Renal cortex interstitium (tissue), 15 donors: ENCODE data around the gene CNKSR3. TPM values are rescaled to one million over a fixed set of nuclear protein-coding genes. Genes with fewer than 3 reads are reported as not detected.
"Not testable (repeated sequence)": the region's sequence is repeated elsewhere in the genome, so short reads cannot be mapped to it uniquely, and the experiment has no call there.

ENCODE experiments used
- DNase-seq, 11 donors: peaks; one replicate each; pipeline ENCODE4 v3.0.0-alpha.2; 2013; ENCODE audit warnings: low read depth in 9 of 11, low spot score in 4 of 11; ENCODE audit errors: extremely low read depth in 1 of 11
- long read RNA-seq, 16 experiments: transcript quantifications; one replicate each; lab custom pipeline, GENCODE V29; 2026
- polyA plus RNA-seq, 3 donors: library from polyadenylated mRNA; unstranded; fragments of 120-200 nt; gene quantifications; one replicate each; pipeline ENCODE4 v1.2.1, GENCODE V29; 2013; ENCODE audit not compliant: insufficient read length in 3 of 3

CNKSR3 gene
- 10 to 100 TPM; 54.0 to 67.3 (median 59.1) TPM for polyA plus RNA-seq
- long read RNA-seq, donor 1, full-length matches to known transcripts, result 5 of 49 reads
- long read RNA-seq, donor 1, partial matches to known transcripts, result 44 of 49 reads
- long read RNA-seq, donor 1, other reads (novel, unspliced or antisense), result 0 of 49 reads
- long read RNA-seq, donor 2, full-length matches to known transcripts, result 6 of 12 reads
- long read RNA-seq, donor 2, partial matches to known transcripts, result 6 of 12 reads
- long read RNA-seq, donor 2, other reads (novel, unspliced or antisense), result 0 of 12 reads
- long read RNA-seq, donor 3, full-length matches to known transcripts, result 7 of 7 reads
- long read RNA-seq, donor 3, partial matches to known transcripts, result 0 of 7 reads
- long read RNA-seq, donor 3, other reads (novel, unspliced or antisense), result 0 of 7 reads
- long read RNA-seq, donor 4, full-length matches to known transcripts, result 7 of 7 reads
- long read RNA-seq, donor 4, partial matches to known transcripts, result 0 of 7 reads
- long read RNA-seq, donor 4, other reads (novel, unspliced or antisense), result 0 of 7 reads
- long read RNA-seq, donor 5, result 0 reads
- long read RNA-seq, donor 6, full-length matches to known transcripts, result 6 of 56 reads
- long read RNA-seq, donor 6, partial matches to known transcripts, result 50 of 56 reads
- long read RNA-seq, donor 6, other reads (novel, unspliced or antisense), result 0 of 56 reads
- long read RNA-seq, donor 7, full-length matches to known transcripts, result 4 of 4 reads
- long read RNA-seq, donor 7, partial matches to known transcripts, result 0 of 4 reads
- long read RNA-seq, donor 7, other reads (novel, unspliced or antisense), result 0 of 4 reads
- long read RNA-seq, donor 8, result 0 reads
- long read RNA-seq, donor 9, full-length matches to known transcripts, result 7 of 7 reads
- long read RNA-seq, donor 9, partial matches to known transcripts, result 0 of 7 reads
- long read RNA-seq, donor 9, other reads (novel, unspliced or antisense), result 0 of 7 reads
- long read RNA-seq, donor 10, full-length matches to known transcripts, result 3 of 56 reads
- long read RNA-seq, donor 10, partial matches to known transcripts, result 53 of 56 reads
- long read RNA-seq, donor 10, other reads (novel, unspliced or antisense), result 0 of 56 reads
- long read RNA-seq, donor 11, full-length matches to known transcripts, result 2 of 2 reads
- long read RNA-seq, donor 11, partial matches to known transcripts, result 0 of 2 reads
- long read RNA-seq, donor 11, other reads (novel, unspliced or antisense), result 0 of 2 reads
- long read RNA-seq, donor 12, result 0 reads
- long read RNA-seq, donor 13, result 0 reads
- long read RNA-seq, donor 14, full-length matches to known transcripts, result 7 of 49 reads
- long read RNA-seq, donor 14, partial matches to known transcripts, result 42 of 49 reads
- long read RNA-seq, donor 14, other reads (novel, unspliced or antisense), result 0 of 49 reads
- long read RNA-seq, donor 15, full-length matches to known transcripts, result 2 of 29 reads
- long read RNA-seq, donor 15, partial matches to known transcripts, result 27 of 29 reads
- long read RNA-seq, donor 15, other reads (novel, unspliced or antisense), result 0 of 29 reads
- long read RNA-seq, donor 16, full-length matches to known transcripts, result 17 of 31 reads
- long read RNA-seq, donor 16, partial matches to known transcripts, result 14 of 31 reads
- long read RNA-seq, donor 16, other reads (novel, unspliced or antisense), result 0 of 31 reads

GRCh38 chr6:154510144-154510905 lies at the start of gene CNKSR3:
Gene CNKSR3, minus strand, starts transcription at chr6:154510685. Its CDS starts 571 bp downstream, at chr6:154510114.
- peak; percentile 91 to 97 (median 94) for DNase-seq

GRCh38 chr6:154558984-154559383 lies 48.5 kb upstream of the CNKSR3 start:
- DNase-seq, result no peak

GRCh38 chr6:154558513-154558912 lies 48.0 kb upstream of the CNKSR3 start:
- no peak for DNase-seq

GRCh38 chr6:154555073-154555677 lies 44.7 kb upstream of the CNKSR3 start:
- DNase-seq, result peak in 6 of 11 donors; percentile 44 to 88 (median 78)

- no peak for DNase-seq
Measured at GRCh38 chr6:154554491-154554890, 44.0 kb upstream of the CNKSR3 start.

- no peak for DNase-seq
Measured at GRCh38 chr6:154550779-154551178, 40.3 kb upstream of the CNKSR3 start.

- DNase-seq, result no peak
Measured at GRCh38 chr6:154549179-154549578, 38.7 kb upstream of the CNKSR3 start.

- peak in 7 of 11 donors; percentile 53 to 84 (median 66) for DNase-seq
Measured at GRCh38 chr6:154548130-154548830, 37.8 kb upstream of the CNKSR3 start.

GRCh38 chr6:154543628-154544027 lies 33.1 kb upstream of the CNKSR3 start:
- no peak for DNase-seq

- DNase-seq, result no peak
Measured at GRCh38 chr6:154542747-154543146, 32.3 kb upstream of the CNKSR3 start.

- DNase-seq, result not testable (repeated sequence)
Measured at GRCh38 chr6:154541837-154542236, 31.4 kb upstream of the CNKSR3 start.

GRCh38 chr6:154539593-154540269 lies 29.2 kb upstream of the CNKSR3 start:
- no peak for DNase-seq

- DNase-seq, result no peak
Measured at GRCh38 chr6:154538640-154539191, 28.2 kb upstream of the CNKSR3 start.

- no peak for DNase-seq
Measured at GRCh38 chr6:154537511-154538325, 27.2 kb upstream of the CNKSR3 start.

GRCh38 chr6:154536999-154537398 lies 26.5 kb upstream of the CNKSR3 start:
- DNase-seq, result no peak
